GM19351 (cell line): Measurements from ENCODE around the gene SYNPO2.
"Not testable (repeated sequence)": the region's sequence is repeated elsewhere in the genome, so short reads cannot be mapped to it uniquely, and the experiment has no call there.

ENCODE experiments used
- ATAC-seq: cut with Tn5 transposase; IDR thresholded peaks from one replicate; pipeline ENCODE4 v1.9.1; 2021; ENCODE audit warnings: mild to moderate bottlenecking, moderate library complexity; ENCODE audit not compliant: unreplicated experiment

The SYNPO2 gene

DNA sequence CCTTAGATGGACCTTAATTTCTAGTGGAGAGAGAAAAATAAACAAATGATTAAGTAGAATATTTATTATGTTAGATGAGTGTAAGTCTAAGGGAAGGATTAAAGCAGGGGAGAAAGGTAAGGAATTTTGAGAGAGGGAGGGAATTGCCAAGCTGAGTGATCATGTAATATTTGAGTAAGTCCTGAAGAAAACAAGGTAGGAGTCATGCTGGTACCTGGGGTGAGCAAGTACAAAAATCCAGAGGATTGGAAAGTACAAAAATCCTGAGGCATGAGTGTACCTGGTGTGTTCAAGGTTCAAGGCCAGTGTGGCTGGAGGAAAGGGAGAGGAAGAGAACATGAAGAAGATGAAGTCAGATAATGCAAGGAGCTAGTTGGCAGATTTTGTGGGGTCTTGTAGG is 159.8 kb downstream of the SYNPO2 start:
- ATAC-seq, result no peak

DNA sequence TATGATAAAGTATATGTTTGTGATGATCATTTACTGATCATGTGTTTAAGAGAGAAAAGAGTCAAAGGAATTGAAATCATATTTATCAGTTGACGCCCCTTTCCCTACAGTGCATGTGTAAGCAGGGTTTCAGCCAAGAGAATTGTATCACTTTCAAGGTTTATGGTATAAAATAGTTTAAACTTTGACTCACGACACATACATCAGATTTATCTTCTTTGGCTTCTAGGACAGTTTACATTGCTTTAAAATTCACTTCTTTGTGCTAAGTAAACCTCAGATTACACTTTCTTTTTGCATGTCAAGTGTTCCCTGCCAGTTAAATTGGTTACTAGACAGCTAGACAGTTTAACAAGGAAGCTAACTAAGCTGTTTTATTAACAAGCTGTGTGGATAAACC is 160.7 kb downstream of the SYNPO2 start:
- no peak for ATAC-seq

DNA sequence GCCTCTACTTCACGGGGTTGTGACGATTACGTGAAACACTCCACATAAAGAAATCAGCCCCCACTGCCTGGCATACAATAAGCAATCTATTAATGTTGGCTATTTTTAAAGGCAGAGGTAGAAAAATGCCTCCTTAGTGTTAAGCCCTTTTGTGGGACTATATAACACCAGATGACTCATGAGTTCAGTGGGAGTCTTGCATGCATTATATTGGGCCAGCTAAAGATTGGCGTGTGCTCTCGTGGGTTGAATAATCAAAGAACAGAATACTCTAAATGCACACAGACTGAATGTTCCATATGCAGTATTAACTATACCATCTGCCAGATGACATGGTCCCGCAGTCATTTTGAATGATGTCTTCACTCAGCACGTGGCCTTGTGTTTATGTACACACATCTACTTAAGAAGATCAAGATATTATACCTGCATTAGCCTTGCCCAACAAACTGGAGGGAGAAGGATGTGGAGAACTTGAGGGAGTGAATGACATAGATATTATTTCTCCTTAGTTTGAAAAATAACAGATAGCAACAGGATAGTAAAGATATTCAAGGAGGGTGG is 162.0 kb downstream of the SYNPO2 start:
- ATAC-seq, result no peak

DNA sequence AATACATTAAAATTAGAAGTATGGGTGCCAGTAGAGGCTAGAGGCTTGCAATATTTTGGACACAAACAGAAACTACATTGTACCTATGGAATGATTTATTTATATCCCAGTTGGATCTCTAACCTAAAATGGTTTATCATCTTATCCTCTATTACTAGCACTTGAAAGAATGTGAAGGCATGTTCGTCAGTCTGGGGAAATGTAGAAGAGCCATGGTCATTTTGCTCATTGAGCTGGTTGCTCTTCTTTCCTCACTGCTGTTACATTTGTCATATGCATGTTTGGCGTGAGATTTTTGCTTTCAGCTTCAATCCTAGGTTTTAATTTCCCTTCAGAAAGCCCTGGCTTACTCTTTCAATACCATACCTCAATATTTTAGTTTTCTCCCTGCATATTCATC is 164.6 kb downstream of the SYNPO2 start:
- no peak for ATAC-seq

DNA sequence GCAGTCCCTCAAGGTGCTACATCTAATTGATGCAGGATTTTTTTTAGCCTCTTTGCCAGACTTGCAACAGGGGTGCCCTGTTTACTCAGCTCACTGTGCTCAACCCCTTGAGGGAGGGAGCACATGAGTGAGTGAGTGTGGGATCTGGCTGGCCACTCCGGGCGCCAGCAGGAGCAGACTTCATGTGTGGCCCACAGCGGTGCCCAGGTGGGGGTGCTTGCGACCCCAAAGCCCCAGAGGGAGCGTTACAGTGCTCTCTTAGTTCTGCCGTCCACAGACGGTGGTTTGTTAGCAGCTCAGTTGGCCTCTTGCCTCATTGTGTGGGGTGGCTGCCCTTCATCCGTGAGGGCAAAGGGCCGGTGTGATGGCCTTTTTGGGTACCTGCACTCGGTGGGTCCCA is 165.3 kb downstream of the SYNPO2 start:
- ATAC-seq, result no peak

DNA sequence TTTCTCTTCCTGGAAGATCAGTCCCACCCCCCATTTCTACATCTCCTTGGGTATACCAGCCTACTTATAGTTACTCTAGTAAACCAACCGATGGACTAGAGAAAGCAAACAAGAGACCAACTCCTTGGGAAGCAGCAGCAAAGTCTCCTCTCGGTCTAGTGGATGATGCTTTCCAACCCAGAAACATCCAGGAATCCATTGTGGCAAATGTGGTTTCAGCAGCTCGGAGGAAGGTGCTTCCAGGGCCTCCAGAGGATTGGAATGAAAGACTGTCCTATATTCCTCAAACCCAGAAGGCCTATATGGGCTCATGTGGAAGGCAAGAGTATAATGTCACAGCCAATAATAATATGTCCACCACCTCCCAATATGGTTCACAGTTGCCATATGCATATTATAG is 168.8 kb downstream of the SYNPO2 start:
- no peak for ATAC-seq

DNA sequence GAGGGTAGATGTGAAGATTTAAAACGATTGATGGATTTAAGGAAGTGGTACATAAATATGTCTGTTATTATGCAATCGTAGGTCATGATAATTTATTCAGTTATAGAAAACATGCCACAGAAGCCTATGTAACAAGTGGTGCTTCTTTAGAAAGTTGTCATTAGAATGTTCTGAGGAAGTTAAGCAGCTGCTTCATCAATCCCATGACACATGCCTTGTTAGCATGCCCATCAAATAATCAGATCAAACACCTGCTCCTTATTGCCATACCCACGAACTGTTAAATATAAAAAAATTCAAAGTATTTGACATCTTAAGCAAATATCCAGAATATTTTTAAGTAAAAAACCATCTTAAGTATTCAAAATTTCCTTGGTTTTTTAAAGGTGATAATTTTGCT is 170.6 kb downstream of the SYNPO2 start:
- ATAC-seq, result no peak

DNA sequence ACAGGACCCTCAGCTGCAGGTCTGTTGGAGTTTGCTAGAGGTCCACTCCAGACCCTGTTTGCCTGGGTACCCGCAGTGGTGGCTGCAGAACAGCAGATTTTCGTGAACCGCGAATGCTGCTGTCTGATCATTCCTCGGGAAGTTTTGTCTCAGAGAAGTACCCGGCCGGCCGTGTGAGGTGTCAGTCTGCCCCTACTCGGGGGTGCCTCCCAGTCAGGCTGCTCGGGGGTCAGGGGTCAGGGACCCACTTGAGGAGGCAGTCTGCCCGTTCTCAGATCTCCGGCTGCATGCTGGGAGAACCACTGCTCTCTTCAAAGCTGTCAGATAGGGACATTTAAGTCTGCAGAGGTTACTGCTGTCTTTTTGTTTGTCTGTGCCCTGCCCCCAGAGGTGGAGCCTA is 178.5 kb downstream of the SYNPO2 start:
- ATAC-seq, result not testable (repeated sequence)

DNA sequence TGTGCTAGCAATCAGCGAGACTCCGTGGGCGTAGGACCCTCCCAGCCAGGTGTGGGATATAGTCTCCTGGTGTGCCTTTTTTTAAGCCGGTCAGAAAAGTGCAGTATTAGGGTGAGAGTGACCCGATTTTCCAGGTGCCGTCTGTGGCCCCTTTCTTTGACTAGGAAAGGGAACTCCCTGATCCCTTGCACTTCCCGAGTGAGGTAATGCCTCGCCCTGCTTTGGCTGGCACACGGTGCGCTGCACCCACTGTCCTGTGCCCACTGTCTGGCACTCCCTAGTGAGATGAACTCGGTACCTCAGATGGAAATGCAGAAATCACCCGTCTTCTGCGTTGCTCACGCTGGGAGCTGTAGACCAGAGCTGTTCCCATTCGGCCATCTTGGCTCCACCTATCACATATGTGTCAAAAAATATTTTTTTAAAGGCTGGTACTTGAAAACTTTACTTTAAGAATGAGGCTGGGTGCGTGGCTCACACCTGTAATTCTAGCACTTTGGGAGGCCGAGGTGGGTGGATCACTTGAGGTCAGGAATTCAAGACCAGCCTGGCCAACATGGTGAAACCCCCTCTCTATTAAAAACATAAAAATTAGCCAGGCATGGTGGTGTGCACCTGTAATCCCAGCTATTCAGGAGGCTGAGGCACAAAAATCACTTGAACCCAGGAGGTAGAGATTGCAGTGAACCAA is 179.2 kb downstream of the SYNPO2 start:
- not testable (repeated sequence) for ATAC-seq

DNA sequence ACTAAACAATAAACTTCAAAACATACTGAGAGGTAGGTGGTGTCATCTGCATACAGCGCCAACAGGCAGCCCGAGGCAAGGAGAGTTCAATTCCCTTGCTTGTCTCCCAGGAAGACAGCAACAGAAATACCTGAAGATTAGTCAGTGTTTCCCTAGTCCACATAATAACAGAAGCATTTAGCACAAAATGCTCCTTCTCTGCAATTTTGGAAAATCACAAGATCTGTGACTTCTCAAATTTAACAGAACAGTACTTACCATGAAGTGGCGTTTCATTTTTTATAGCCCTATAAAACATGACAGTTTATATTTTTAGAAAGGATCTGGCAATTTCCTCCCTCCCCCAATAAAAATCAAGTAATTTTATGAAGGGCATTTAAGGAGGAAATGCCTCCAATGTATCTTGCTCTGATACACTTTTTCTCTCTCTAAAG is 179.9 kb downstream of the SYNPO2 start:
- no peak for ATAC-seq

DNA sequence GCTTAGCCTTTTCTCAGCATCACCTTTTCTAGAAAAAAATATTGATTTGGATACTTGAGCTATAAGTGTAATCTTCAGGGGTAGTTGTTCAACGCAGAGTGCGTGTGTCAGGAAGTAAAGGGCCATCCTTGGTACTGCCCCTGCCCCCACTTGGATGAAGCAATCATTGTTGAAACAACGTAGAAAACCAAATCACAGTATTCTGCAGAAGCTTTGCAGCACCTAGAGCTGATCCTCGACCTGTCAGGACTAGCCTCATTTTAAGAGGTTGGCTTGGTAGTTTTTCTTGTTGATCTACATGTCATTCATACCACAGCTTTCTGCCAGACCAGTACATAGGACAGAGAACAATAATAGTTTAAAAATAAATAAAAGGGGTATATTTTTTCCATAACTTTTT is 181.6 kb downstream of the SYNPO2 start:
- ATAC-seq, result no peak

DNA sequence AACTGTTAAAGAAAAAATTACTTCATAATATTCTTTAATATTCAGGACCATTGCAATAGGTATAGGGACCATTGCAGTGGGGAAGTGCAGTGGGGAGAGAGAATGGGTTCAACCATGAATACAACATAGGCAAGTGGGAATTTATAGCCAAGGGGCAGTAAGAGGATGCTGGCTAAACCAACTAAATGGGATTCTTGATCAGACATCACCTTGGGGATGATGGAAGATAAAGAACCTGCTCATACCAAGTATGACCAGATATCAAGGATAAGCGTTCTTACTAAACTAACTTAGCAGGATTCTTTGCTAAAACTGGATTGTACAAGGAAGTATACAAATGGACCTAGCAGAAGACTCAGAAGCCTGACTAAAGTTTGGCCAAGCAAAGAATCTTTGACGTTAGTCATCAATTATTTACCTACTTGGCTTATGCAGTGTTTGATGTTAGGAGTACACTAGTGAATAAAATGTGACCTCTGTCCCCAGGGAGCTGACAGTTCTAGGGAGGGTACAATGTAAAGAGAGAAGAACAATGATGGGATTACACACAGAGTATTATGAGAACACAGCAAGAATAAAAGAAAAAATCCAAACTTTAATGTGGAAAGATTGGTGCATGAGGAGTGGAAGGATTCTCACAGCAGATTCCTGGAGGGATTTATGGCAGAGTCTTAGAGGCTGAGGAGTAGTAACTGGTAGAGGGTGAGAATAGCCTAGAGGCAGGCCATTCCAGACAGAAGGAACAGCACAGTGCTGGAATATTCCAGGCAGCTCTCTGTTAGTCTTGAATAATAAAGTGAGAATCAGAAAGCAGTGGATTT is 192.3 kb downstream of the SYNPO2 start:
- no peak for ATAC-seq

DNA sequence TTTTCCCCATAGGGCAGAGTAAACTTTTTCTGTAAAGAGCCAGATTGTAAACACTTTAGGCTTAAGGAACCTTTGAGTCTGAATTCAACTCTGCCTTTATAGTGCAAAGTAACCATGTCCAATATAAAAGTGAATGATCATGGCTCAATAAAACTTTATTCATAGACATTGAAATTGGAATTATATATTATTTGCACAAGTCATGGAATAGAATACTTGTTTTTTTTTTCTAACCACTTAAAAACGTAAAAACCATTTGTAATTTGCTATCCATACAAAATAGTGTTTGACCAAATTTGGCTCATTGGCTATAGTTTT is 192.8 kb downstream of the SYNPO2 start:
- no peak for ATAC-seq

DNA sequence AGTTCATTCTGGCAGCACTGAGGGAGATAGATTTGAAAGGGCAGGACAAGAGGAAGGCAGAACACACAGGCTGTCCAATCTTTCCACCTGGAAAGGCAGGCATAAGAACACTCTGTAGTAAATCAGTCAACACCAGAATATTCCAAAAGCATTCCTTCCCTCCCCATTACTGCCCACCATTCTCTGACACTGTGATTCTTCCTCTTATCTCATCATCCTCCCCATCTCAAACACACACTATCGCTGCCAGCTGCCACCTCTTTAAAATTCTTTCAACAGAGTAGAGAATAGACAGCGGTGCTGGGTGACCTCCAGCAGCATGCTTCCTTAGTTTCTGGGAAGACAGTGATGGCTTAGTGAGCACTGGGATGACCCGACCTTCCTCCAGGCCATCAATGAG is 193.3 kb downstream of the SYNPO2 start:
- no peak for ATAC-seq

DNA sequence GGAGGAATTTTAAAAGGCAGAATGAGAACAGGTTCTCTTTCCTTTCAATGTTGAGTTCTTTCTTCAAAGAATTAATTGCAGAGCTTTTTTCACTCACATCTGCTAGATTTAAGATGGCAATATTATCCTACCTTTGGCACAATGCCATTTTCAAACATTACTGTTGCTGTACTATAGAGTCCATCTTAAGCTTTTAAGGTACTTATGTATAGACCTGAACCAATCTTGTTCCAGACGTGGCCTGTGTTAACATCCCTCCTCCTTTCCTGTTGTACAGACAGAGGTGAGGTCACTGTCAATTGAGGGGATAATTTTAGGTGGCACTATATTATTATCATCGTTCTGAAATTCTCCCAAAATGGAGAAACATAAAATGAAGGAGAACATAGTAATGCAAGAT is 194.0 kb downstream of the SYNPO2 start:
- ATAC-seq, result no peak

DNA sequence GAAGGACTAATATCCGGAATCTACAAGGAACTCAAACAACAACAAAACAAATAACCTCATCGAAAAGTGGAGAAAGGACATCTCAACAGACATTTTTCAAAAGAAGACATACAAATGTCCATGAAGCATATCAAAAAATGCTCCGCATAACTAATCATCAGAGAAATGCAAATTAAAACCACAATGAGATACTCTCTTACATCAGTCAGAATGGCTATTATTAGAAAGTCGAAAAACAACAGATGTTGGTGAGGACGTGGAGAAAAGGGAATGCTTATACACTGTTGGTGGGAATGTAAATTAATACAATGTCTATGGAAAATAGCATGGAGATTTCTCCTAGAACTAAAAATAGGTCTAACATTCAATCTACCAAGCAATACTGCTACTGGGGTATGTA is 195.9 kb downstream of the SYNPO2 start:
- no peak for ATAC-seq

DNA sequence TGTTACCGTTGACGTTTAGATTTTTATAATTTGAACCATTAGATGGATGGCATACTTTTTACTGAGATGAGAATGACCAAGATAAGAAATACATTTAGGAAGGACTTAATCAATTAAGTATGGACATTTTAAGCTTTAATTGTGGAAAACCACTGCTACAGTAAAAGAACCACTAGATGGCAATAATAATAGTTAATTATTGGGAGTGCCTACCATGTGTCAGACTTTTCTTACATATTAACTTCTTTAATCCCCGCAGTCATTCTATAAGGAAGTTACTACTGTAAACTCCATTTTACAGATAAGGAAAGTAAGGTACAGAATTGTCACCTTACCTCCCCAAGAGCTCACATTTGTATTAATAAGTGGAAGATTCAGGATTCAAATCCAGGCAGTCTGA is 198.5 kb downstream of the SYNPO2 start:
- no peak for ATAC-seq

DNA sequence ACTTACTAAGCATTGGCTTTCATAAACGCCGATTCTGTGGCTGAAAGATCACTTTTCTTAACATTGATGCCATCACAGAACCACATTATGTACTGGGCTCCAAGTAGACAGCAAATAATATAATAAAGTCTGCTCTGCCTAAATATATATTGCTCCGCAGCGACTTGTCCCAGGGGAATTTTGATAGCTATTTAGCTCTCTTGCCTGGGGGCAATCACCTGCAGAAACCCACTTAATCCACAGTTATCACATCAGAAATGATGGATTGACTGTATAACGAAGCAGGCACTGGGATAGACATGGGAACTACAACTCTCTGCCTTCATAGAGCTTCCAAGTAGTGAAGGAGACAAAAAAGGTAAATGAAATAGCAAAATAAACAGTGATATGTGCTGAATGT is 199.0 kb downstream of the SYNPO2 start:
- no peak for ATAC-seq

DNA sequence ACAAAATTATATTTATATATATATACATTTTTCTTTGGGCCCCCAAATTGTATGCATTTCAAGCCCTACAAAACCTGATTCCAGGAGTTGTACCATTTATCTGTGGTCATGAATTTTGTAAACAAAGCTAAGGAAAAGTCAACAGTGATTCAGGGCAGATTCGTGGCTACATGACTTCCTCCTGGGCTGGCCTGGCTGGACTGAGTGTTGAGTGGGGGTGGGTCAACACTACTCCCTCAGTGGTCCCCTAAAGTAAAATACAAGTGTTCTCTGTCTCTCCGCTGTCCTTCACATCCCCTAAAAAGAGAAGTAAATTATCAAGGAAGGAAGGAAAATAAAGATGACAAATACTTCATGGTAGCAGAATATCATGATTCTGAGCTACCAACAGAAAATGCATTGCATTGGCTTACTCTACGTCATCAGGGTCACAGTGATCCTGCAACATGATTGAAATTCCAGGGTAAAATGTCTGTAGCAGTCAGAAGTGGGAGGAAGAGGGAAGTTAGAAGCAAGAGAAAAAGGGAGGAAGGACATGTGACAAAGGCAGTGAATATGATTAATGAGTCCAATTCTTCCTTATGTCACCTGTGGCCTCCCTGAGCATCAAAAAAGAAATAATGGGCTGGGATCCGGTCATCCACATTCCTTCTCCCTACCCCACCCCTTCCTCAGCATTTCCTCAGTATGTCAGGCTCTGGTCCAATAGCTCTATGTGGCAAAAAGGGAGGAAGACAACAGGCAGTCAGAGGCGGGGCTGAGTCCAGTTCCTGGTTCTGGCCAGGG is 204.6 kb downstream of the SYNPO2 start:
- ATAC-seq, result no peak

DNA sequence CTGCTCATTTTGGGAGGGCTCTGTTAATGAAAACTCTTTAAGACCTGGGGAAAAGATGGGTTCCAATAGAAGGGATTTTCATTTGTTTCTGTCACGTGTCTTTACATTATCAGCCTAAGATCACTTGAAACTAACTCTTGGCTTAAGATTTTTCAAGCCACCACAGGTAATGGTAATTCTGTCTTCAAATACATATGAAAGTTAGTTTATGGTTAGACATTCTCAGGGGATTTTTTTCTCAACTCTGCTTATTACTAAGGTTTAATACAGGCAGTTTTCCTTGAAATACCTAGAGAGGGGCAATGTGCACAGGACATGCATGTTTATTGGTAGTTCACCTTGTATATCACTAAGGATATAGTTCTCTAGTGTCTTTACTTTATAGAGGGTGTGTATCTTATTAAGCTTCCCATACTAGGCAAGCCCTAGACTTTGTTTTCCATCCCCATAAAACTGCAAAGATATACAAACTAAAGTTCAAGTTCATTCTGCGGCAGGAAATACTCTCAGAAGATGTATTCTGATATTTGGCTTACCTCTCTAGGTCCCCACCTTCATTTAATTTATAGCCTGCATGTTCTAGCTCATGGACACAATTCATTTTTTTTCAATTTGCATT is 208.7 kb downstream of the SYNPO2 start:
- peak; percentile 49 for ATAC-seq

DNA sequence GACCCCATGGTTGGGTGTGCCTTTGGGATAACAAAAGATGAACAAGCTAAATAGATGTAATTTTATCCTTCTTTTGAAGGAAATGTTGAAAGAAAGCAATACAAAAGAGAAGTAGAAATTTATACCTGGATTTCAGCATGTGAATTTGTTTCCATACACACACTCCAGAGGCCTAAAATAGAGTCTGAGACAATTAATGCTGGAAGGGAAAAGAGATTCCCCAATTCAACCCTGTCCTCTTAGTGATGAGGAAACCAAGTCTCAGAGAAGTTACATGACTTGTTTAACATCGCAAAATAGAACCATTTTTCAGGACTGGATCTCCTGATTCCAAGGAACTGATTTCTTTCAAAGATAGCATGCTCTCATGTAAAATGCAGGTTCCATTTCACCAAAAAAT is 209.7 kb downstream of the SYNPO2 start:
- no peak for ATAC-seq
